ENCODE measurements around the gene NNMT.

NNMT gene

DNA sequence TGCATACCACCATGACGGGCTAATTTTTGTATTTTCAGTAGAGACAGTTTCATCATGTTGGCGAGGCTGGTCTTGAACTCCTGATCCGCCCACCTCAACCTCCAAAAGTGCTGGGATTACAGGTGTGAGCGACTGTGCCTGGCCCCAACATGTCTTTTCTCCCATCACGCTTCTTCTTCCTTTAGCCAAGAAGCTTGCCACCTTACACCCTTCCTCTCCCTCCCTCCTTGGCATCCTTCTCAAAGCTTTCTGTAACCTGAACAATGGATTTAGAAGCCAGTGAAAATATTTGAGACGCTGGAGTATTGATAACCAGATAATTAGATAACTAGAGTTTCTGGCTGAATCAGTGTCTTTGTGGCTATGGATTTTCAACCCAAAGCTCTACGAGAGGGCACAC, 11.3 kb upstream of the NNMT start:
- no peak for DNase-seq (ENCODE audit: low spot score)

DNA sequence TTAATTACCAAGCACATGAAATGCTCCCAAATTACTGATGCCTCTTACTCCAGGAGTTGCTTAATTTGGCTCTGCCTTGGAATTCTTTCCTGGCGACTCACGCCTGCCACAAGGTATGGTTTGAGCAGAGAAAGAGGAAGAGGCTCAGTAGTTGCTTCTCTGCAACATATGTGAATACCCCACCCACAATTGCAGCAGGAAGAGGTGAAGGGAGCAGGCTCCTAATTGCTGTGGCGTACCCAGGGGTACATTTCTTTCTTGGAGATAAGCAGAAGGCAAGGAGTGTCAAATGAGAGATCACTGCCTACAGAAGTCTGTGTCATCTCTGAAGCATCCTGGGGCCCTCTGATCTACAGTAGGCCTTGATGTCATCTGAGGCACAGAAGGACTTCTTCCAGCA, 10.6 kb upstream of the NNMT start:
- DNase-seq (ENCODE audit: low spot score): no peak

GRCh38 chr11:114286229-114286628, 10.0 kb upstream of the NNMT start:
- no peak for DNase-seq (ENCODE audit: low spot score)

GRCh38 chr11:114287154-114287553, 9.0 kb upstream of the NNMT start:
- DNase-seq (ENCODE audit: low spot score): no peak

GRCh38 chr11:114288136-114288535, 8.1 kb upstream of the NNMT start:
- no peak for DNase-seq (ENCODE audit: low spot score)

- no peak for DNase-seq (ENCODE audit: low spot score)
These were observed 6.4 kb upstream of the NNMT start for GRCh38 chr11:114289779-114290178.

GRCh38 chr11:114290503-114291235, 5.5 kb upstream of the NNMT start:
- no peak for DNase-seq (ENCODE audit: low spot score)

DNA sequence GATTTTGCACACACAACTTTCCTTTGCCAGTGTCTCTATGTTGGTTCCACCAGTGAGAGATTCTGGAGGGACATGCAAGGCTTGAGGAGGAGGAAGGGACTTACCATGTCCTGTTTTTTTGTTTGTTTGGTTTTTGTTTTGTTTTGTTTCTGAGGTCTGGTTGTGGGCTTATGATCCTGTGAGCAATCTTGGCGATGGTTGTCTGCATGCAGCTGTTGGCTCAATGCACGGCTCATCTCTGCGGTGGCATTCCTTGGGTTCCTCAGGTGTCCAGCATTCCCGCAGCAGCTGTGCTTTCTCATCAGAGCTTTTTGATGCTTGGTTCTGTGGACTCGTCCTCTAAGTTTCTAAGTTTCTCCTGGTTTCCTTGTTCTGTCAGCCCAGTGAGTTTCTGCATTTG, 4.8 kb upstream of the NNMT start:
- DNase-seq (ENCODE audit: low spot score): no peak

GRCh38 chr11:114291842-114292680, 4.1 kb upstream of the NNMT start:
- DNase-seq (ENCODE audit: low spot score): no peak

DNA sequence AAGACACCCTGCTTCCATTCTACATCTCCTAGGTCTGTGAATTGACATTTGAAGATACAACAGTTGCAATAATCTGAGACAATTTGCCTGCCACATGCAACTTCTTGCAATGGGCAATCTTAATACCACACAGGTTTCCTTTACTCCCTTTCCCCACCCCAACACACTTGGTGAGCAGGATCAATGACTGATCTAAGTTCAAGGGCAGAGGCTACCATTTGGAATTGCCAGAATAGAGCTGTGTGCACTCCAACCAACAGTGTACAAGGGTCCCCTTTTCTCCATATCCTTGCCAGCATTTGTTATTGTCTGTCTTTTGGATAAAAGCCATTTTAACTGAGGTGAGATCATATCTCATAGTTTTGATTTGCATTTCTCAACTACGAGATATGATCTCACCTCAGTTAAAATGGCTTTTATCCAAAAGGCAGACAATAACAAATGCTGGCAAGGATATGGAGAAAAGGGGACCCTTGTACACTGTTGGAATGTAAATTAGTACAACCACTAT, 2.9 kb upstream of the NNMT start:
- no peak for DNase-seq (ENCODE audit: low spot score)

DNA sequence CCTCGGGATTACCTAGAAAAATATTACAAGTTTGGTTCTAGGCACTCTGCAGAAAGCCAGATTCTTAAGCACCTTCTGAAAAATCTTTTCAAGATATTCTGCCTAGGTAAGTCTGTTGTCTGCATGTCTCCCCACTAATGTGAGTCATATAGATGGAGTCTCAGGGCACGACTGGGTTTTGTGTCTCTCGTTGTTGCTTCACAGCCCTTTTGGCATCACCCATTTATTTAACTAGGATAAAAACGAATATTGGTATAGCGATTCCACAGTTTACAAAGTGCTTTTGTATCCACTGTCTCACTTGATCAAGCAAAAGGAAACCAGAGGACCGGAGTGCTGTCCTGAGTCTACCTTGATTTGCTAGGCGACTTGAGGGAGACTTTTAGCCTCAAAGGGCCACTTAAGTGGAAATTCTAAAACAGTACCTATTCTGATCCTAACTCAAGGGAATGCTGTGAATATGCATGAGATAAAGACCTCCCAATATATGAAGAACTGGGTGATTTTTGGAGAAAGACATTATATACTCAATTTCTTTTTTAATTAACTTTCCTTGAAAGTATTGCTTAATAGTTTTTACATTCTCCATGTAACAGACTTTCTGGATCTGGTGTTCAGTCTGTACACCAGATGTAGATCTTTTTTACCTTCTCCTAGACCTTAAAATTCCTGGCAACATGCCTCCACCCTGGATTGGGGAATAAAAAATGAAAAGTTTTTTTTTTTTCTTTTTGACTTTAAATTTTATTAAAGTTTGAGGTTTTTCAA, 590 bp downstream of the NNMT start:
- no peak for DNase-seq (ENCODE audit: low spot score)

DNA sequence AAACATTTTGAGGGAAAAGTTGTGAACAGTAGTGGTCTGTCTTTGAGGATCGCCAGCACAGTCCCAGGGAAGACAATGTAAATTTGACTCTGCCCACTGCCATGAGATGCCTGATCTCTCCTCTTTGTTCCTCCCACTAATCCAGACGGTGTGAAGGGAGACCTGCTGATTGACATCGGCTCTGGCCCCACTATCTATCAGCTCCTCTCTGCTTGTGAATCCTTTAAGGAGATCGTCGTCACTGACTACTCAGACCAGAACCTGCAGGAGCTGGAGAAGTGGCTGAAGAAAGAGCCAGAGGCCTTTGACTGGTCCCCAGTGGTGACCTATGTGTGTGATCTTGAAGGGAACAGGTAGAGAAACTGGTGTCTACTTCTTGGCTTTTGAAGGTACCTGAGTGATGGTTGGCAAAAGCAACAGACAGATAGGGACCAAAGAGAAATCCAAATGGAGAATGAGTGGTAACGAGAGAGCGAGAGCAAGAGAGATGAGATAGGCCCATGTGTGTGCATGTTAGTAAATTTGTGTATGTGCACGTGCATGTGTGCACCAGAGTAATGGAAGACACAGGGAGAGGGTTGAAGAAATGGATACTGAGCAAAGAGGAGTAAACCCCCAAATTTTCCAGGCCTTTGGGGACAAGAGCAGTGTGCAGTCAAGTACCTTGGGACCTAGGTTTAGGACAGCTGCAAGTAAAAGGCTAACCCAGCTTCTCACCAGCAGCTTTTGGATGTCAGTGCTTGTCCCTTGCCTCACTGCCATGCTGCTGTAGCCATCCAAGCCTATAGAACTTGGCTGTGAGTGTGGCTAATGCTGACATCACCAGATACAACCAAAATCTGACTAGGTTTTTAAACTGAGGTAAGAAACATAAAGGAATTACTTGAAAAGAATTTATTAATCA, 1.9 kb downstream of the NNMT start:
- no peak for DNase-seq (ENCODE audit: low spot score)

DNA sequence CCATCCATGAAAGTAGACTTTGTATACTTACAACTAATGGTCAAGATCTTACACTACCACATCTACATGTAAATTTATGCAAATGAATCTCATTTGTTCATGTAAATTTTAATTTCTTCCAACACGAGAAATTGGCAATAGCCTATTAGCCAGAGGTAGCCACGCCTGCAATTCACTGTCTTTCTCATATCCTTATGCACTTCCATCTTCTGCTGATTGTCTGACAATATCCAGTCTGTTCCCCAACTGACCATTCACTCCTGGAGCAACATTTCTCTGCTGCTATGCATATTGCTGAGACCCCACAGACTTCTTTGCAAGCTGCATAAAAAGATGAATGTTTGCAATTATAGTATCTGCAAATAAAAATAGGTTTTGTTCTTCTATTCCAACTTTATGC, 2.5 kb downstream of the NNMT start:
- no peak for DNase-seq (ENCODE audit: low spot score)

DNA sequence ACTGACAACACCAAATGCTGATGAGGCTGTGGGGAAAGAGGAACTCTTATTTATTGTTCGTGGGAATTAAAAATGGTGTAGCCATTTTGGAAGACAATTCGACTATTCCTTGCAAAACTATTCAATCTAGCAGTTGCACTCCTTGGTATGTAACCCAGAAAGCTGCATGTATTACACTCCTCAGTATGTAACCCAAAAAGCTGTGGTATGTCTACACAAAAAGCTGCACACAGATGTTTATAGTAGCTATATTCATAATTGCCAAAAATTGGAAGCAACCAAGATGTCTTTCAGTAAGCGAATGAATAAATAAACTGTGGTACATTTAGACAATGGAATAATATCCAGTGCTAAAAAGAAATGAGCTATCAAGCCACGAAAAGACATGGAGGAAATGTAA, 4.9 kb downstream of the NNMT start:
- no peak for DNase-seq (ENCODE audit: low spot score)

DNA sequence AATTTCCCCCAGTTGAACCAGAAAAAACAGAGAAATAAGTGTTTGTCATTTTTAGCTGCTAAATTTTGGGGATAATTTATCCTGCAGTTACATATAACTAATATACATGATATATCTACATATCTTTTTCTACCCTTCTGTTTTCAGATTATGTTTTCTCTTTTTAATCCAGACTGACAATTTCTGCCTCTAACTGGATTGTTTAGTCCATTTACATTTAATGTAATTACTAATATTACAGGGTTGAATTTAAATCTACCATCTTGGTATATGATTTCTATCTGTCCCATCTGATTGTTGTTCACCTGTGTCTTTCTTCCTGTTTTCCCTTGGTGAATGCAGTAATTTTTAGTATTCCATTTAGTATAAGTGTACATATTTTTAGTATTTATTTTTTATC, 5.7 kb downstream of the NNMT start:
- no peak for DNase-seq (ENCODE audit: low spot score)

- DNase-seq (ENCODE audit: low spot score): no peak
These were observed 6.5 kb downstream of the NNMT start for GRCh38 chr11:114302663-114303062.

- DNase-seq (ENCODE audit: low spot score): no peak
These were observed 7.9 kb downstream of the NNMT start for GRCh38 chr11:114304065-114304464.

DNA sequence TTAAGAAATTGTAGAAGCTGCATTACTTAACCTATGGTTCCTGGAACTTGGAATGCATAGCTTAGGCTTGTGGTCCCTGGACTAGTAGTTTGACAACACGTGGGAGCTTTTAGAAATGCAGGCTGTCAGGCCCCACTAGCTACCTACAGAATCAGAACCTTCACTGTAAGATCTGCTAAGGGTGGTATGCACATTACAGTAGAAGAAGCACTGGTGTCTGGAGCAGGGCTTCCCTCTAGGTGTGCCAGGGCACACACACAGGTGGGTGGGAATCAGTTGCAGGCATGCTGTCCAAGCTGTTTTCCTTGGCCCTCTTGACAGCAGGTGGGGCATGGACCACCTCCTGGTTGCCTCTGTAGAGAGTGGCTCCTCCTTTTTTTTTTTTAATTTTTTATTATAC, 8.8 kb downstream of the NNMT start:
- no peak for DNase-seq (ENCODE audit: low spot score)

DNA sequence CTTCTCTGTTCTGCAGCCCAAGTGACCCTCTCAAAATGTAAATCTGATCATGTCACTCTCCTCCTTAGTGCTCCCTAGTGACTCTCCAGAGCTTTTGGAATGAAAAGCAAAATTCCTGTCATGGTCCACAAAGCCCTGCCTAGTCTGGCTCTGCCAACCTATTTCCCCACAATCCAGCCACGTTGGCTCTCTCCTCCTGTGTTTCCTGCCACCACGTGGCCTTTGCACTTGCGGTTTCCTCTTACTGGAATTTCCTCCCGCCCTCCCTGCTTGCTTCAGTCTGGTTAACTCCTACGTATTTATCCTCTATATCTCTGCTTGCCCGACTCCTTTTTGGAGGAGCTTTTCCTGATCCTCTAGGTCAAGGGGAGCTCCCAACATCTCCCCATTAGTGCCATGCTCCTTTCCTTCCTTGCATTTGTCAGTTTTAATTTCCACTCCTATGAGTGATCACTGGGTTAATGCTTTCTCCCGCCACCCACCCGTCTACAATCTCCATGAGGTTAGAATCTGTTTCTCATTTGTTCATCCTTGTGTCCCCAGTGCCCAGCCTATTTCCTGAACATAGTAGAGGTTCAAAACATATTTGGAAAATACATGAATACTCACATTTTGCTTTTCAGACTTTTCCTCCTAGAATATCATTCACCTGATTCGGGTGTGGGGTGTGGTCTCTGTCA, 11.5 kb downstream of the NNMT start:
- DNase-seq (ENCODE audit: low spot score): no peak

GRCh38 chr11:114308689-114309089, 12.5 kb downstream of the NNMT start:
- DNase-seq (ENCODE audit: low spot score): no peak

DNA sequence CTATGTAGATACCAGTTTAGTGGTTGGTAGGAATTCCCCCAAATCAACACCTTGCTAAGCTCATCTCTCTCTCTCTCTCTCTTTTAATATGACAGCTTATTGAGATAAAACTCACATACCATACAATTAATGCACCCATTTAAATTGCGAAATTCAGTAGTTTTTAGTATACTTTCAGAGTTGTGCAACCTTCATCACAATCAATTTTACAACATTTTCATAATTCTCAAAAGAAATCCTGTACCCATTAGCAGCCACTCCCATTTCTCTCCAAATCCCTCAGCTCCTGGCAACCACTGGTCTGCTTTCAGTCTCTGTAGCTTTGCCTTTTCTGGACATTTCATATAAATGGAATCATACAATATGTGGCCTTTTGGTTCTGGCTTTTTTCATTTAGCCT, 13.3 kb downstream of the NNMT start:
- no peak for DNase-seq (ENCODE audit: low spot score)
